ENCODE results near the gene RAET1L. TPM values are rescaled to one million over a fixed set of nuclear protein-coding genes. Genes with fewer than 3 reads are reported as not detected.

Gene RAET1L
- total RNA-seq, 1 experiment from 2014 or later, result 1.2 TPM

DNA sequence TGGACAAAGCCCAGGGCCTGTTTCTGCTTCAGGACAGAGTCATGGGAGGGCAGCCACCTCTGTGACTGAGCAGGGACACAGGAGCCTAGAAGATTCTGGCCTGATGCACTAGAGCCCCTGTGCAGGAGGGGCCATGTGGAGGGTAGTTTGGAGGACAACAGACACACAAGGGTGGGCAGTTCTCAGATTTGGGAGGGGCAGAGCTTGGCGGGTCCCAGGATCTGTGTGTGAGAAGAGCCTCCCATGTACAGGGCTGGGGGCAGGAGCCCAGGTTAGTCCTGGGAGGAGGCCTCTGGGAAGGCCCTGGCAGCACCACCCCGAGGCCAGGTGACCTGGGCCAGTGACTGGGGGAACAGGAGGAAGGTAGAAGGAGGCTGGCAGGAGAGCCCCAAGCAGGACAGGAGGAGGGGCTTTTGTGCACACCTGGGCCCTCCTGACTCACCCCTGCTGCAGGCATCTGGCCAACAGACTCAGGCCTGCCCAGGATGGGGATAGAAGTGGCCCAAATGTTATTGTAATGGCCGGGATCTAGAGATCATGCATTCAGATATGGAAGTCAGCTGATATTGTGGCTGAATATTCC, 45.0 kb upstream of the RAET1L start:
- CTCF ChIA-PET, result interaction anchor here (0.6 to 17.8 kb wide), 34 partner anchors 10 to 1315 kb away, joined by 3 to 207 read pairs (median 4); no protein-coding TSS in a partner anchor
- H3K9me3 Mint-ChIP-seq (ENCODE audit: unreplicated experiment), result no peaks in the 10 kb centered on the region
- intact Hi-C loops (cut with micrococcal nuclease), result no loop called here
- peaks cover 33% of the 10 kb centered on the region for H3K4me1 Mint-ChIP-seq (ENCODE audit: insufficient read depth, unreplicated experiment)
- POLR2A ChIA-PET, result interaction anchor here (0.6 to 1.6 kb wide), 6 partner anchors 16 to 744 kb away, joined by 3 to 10 read pairs (median 4); no protein-coding TSS in a partner anchor
- no peak overlapping the region for H3K27ac Mint-ChIP-seq (ENCODE audit: low read depth, unreplicated experiment)
- peaks cover 8% of the 10 kb centered on the region for H3K36me3 Mint-ChIP-seq (ENCODE audit: insufficient read depth, unreplicated experiment)
- peak; percentile 55 for DNase-seq (ENCODE audit: unreplicated experiment)
- H3K27me3 Mint-ChIP-seq (ENCODE audit: insufficient read depth, unreplicated experiment), result no peaks in the 10 kb centered on the region
- TF ChIP-seq, protein P1, sequence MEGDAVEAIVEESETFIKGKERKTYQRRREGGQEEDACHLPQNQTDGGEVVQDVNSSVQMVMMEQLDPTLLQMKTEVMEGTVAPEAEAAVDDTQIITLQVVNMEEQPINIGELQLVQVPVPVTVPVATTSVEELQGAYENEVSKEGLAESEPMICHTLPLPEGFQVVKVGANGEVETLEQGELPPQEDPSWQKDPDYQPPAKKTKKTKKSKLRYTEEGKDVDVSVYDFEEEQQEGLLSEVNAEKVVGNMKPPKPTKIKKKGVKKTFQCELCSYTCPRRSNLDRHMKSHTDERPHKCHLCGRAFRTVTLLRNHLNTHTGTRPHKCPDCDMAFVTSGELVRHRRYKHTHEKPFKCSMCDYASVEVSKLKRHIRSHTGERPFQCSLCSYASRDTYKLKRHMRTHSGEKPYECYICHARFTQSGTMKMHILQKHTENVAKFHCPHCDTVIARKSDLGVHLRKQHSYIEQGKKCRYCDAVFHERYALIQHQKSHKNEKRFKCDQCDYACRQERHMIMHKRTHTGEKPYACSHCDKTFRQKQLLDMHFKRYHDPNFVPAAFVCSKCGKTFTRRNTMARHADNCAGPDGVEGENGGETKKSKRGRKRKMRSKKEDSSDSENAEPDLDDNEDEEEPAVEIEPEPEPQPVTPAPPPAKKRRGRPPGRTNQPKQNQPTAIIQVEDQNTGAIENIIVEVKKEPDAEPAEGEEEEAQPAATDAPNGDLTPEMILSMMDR (IDR thresholded peaks at IDR 0.05; ENCODE audit: unreplicated experiment), result no peak
- no TSS peak for BruUV-seq (replicated peaks)
- H3K4me3 Mint-ChIP-seq (ENCODE audit: unreplicated experiment), result no peak overlapping the region

DNA sequence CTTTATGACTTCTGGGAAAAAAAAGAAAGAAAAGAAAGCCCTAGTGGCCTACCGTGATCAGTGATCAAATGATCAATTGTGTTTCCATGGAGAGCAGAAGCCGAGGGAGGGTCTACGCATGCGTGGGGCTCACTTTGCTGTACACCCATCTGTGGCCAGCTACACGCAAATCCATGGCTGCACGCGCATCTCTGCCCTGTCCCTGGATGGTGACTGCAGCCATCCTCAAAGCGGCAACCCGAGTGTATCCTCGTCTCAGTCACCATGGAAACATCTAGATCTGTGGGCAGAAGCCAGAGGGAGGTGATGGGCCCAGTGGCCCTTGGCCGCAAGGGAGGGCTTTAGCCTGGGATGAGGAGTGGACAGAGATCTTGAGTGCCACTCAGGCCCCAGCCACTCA, 44.4 kb upstream of the RAET1L start:
- Mint-ChIP-seq H3K27me3 (ENCODE audit: insufficient read depth, unreplicated experiment) (no peaks in the 10 kb centered on the region), H3K4me1 (ENCODE audit: insufficient read depth, unreplicated experiment) (peaks cover 33% of the 10 kb centered on the region), H3K27ac (ENCODE audit: low read depth, unreplicated experiment) (no peak overlapping the region), H3K9me3 (ENCODE audit: unreplicated experiment) (no peaks in the 10 kb centered on the region), H3K4me3 (ENCODE audit: unreplicated experiment) (peak overlapping the region; percentile 77), H3K36me3 (ENCODE audit: insufficient read depth, unreplicated experiment) (peaks cover 8% of the 10 kb centered on the region)
- ChIA-PET CTCF (interaction anchor here (0.7 to 17.8 kb wide), 7 partner anchors 15 to 986 kb away, joined by 3 to 207 read pairs (median 5); no protein-coding TSS in a partner anchor), POLR2A (interaction anchor here (1.0 kb wide), 1 partner anchor 337 kb away, joined by 3 read pairs; no protein-coding TSS in a partner anchor)
- TF ChIP-seq, protein P1 (IDR thresholded peaks at IDR 0.05; ENCODE audit: unreplicated experiment), result no peak
- no TSS peak for BruUV-seq (replicated peaks)
- intact Hi-C loops (cut with micrococcal nuclease), result loop anchor here (1.0 to 5.0 kb wide), 2 partner anchors 42 to 135 kb away; partner anchors contain the start of gene RAET1L
- DNase-seq (ENCODE audit: unreplicated experiment), result no peak

DNA sequence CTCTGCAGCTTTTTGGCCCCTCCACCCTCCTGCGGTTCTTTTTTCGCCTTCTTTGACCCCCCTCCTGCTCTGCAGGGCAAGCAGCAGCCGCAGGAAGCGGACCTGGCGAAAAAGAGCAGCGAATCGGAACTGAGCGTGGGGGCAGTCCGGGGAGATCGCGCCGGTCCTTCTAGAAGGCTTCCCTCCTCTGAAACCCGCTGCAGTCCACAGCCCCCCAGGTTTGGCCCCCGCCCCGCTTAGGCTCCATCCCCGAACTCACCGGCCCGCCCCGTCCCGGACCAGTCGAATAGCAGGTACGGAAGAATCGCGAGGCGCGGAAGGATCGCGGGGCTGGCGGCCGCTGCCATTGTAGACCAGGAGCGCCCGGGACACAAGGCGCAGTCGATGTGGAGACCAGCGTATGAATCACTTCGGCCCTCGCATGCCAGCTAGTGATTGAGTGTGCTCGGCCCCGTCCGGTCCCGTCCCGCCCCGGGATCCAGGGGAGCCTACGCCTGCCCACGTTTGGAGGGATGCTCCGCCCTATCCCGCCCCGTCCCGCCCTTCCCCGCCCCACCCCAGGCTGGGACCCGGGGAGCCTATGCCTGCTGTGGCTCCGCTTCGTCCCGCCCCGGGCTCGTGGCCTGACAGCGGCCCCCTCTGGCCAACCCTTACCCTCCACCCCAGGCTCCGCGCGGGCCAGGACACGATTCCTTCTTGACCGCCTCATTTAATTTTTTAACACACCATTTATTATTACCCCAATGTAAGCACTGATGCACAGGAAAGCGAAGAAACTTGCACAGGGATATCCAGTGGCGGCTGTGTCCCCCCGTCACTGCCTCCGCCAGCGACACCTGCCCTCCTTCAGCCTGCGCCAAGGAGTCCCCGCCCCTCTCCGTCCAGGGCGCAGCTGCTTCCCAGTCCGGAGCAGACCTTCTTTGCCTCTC, 43.7 kb upstream of the RAET1L start, which contains the start of gene ULBP3:
Gene ULBP3, minus strand, starts transcription at position 402 of the 929 bp plus-strand sequence. Its CDS starts 55 bp downstream, at position 347.
- Mint-ChIP-seq H3K36me3 (ENCODE audit: insufficient read depth, unreplicated experiment) (peaks cover 10% of the 10 kb centered on the region), H3K4me3 (ENCODE audit: unreplicated experiment) (peak within 1 kb of the TSS; percentile 77), H3K27ac (ENCODE audit: low read depth, unreplicated experiment) (no peak within 1 kb of the TSS), H3K4me1 (ENCODE audit: insufficient read depth, unreplicated experiment) (peaks cover 28% of the 10 kb centered on the region), H3K27me3 (ENCODE audit: insufficient read depth, unreplicated experiment) (no peaks in the 10 kb centered on the region), H3K9me3 (ENCODE audit: unreplicated experiment) (no peaks in the 10 kb centered on the region)
- no TSS peak for BruUV-seq (replicated peaks)
- POLR2A ChIA-PET, result interaction anchor here (1.0 to 1.5 kb wide), 7 partner anchors 16 to 337 kb away, joined by 3 to 6 read pairs (median 3); partner anchors contain the start of genes IYD and RAET1L
- intact Hi-C loops (cut with micrococcal nuclease), result loop anchor here (1.0 to 5.0 kb wide), 2 partner anchors 42 to 135 kb away; partner anchors contain the start of gene RAET1L
- peak; percentile 98 for DNase-seq (ENCODE audit: unreplicated experiment)
- CTCF ChIA-PET, result interaction anchor here (0.6 to 17.8 kb wide), 7 partner anchors 9 to 325 kb away, joined by 3 to 207 read pairs (median 3); no protein-coding TSS in a partner anchor
- TF ChIP-seq, protein P1 (IDR thresholded peaks at IDR 0.05; ENCODE audit: unreplicated experiment), result peak; percentile 34
